ENCODE measurements around the gene OR51M1. TPM values are rescaled to one million over a fixed set of nuclear protein-coding genes. Genes with fewer than 3 reads are reported as not detected.

Gene OR51M1
- total RNA-seq, 6 experiments from 2014 or later = not detected

DNA sequence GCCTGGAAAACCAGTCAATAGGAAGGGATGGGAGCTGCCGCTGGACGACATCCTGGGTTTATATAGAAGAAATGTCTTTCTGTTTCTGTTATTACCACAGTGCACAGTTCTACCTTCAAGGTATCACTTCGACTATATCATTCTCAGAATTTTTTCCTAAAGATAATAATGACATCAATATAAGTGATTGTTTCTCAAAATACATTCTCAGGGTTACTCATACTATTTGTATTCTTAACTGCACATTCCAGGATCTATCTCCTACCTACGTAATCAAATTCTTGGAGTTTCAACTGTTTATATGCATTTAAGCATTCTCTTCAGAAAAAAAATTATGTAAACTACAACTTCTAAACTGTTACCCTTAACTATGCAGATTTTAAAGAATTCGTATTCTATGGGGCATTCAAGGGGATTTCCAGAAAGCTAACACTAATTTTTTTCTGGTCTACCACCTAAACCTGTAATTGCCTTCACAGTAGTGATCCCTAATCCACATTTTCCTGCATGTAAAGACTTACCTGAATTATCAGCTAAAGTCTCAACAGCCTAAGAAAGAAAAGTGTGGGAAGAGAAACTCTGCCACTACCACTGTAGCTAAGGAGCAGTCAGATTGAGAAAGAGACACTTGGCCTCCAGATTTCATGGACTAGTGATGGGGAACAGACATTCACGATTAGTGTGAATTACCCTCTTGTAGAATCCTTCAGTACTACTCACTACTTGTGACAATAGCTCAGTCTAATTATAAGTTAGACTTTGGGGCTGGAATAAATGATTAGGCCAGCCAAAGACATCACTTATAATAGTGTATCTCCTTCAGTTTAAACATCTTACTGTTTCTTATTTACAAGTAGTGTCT, 39.9 kb upstream of the OR51M1 start, which contains the start of gene OR51B5:
Gene OR51B5, minus strand, starts transcription at position 51 of the 862 bp plus-strand sequence. Its CDS starts 0 bp downstream, at position 51.
- WGBS (ENCODE audit: insufficient coverage, low coverage, low lambda C conversion rate, missing lambda C conversion rate) = 54% methylated on average over 6 of the region's 6 CpGs
- ATAC-seq (no peak), DNase-seq (no peak)
- H3K36me3 ChIP-seq = no peaks in the 10 kb centered on the region
- H3K4me1 ChIP-seq = no peaks in the 10 kb centered on the region
- no peaks in the 10 kb centered on the region for H3K27me3 ChIP-seq
- no peak within 1 kb of the TSS for H3K27ac ChIP-seq
- intact Hi-C loops (cut with DNase I) = no loop called here
- H3K4me3 ChIP-seq = no peak within 1 kb of the TSS
- no peaks in the 10 kb centered on the region for H3K9me3 ChIP-seq
- TF ChIP-seq POLR2A (IDR thresholded peaks at IDR 0.05) = no peak
- TF ChIP-seq, protein P1, sequence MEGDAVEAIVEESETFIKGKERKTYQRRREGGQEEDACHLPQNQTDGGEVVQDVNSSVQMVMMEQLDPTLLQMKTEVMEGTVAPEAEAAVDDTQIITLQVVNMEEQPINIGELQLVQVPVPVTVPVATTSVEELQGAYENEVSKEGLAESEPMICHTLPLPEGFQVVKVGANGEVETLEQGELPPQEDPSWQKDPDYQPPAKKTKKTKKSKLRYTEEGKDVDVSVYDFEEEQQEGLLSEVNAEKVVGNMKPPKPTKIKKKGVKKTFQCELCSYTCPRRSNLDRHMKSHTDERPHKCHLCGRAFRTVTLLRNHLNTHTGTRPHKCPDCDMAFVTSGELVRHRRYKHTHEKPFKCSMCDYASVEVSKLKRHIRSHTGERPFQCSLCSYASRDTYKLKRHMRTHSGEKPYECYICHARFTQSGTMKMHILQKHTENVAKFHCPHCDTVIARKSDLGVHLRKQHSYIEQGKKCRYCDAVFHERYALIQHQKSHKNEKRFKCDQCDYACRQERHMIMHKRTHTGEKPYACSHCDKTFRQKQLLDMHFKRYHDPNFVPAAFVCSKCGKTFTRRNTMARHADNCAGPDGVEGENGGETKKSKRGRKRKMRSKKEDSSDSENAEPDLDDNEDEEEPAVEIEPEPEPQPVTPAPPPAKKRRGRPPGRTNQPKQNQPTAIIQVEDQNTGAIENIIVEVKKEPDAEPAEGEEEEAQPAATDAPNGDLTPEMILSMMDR (IDR thresholded peaks at IDR 0.05) = no peak

DNA sequence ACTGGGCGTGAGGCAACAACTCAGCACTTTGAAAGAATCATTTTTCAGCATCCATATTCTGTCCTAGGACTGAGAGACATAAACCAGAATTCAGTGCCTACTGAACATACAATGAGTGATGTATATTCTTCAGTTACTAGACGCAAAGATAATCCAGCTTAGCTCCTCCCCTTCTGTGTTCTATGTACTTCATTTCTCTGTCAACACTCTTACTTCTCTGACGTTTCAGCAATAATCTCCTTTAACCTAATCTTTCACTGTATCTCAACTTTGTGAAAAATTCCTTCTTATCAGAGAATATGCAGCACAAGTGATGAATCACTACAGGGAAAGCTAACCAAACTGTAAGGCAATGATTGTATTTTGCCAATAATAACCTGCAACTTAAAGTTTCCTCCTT, 37.8 kb upstream of the OR51M1 start:
- TF ChIP-seq, protein P1 (IDR thresholded peaks at IDR 0.05) = no peak
- TF ChIP-seq POLR2A (IDR thresholded peaks at IDR 0.05) = no peak
- no peak for ATAC-seq
- no peak overlapping the region for H3K27ac ChIP-seq

DNA sequence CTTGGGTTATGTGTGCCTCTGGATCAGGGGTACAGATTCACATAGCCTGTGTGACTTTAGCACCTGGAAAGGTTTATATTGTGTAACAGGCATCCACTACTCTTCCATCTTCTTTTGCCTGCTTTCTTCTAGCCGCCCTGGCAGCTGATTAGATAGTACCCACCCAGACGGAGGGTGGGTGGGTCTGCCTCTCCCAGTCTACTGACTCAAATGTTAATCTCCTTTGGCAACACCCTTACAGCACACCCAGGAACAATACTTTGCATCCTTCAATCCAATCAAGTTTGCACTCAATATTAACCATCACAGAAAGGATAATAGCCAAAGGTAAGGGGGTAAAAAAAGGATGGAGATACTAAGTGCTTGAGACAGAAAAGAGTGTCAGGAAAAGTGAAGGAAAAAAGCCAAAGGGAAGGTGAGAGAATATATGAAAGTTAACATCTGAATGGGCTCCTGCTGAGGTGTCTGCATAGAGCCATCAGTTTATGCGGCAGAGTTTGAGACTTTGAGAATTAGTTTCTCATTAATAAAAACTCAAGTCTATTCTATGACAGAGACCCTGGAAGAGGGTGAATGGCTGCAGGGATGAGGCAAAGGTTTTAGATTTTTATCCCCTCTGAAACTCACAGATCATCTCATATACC, 34.9 kb upstream of the OR51M1 start:
- H3K36me3 ChIP-seq = no peaks in the 10 kb centered on the region
- 27% methylated on average over 3 of the region's 3 CpGs for WGBS (ENCODE audit: insufficient coverage, low coverage, low lambda C conversion rate, missing lambda C conversion rate)
- H3K9me3 ChIP-seq = no peaks in the 10 kb centered on the region
- H3K27me3 ChIP-seq = no peaks in the 10 kb centered on the region
- H3K27ac ChIP-seq = no peak overlapping the region
- ATAC-seq (no peak), DNase-seq (no peak)
- no peak for TF ChIP-seq POLR2A (IDR thresholded peaks at IDR 0.05)
- TF ChIP-seq, protein P1 (IDR thresholded peaks at IDR 0.05) = no peak
- H3K4me1 ChIP-seq = no peaks in the 10 kb centered on the region
- intact Hi-C loops (cut with DNase I) = no loop called here
- H3K4me3 ChIP-seq = no peak overlapping the region

More for the DNA sequence above, 37.8 kb upstream of the OR51M1 start:
- intact Hi-C loops (cut with DNase I) = no loop called here
- no peaks in the 10 kb centered on the region for H3K4me1 ChIP-seq
- no peaks in the 10 kb centered on the region for H3K27me3 ChIP-seq
- H3K9me3 ChIP-seq = no peaks in the 10 kb centered on the region
- DNase-seq = no peak
- H3K36me3 ChIP-seq = no peaks in the 10 kb centered on the region
- whole genome bisulfite sequencing (ENCODE audit: insufficient coverage, low coverage, low lambda C conversion rate, missing lambda C conversion rate) = 41% methylated on average over 3 of the region's 3 CpGs
- H3K4me3 ChIP-seq = no peak overlapping the region

DNA sequence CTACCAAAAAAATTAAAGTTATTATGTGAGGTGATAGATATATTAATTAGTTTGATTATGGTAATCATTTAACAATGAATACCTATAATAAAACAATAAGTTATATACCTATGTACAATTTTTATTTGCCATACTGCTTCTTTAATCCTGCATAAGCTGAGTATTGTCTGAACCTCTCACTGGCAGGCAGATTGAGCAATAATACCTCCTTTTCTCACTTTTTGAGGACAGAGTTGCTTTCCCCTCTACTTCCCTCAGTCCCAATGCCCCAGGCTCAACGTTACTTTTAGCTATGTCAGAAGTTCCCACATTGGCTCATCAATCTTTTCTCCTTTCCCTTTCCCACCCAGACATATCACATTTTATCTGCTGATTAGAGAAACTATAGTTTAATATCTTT, 34.1 kb upstream of the OR51M1 start:
- no peaks in the 10 kb centered on the region for H3K9me3 ChIP-seq
- H3K36me3 ChIP-seq = no peaks in the 10 kb centered on the region
- H3K27me3 ChIP-seq = no peaks in the 10 kb centered on the region
- TF ChIP-seq, protein P1 (IDR thresholded peaks at IDR 0.05) = no peak
- TF ChIP-seq POLR2A (IDR thresholded peaks at IDR 0.05) = no peak
- no peaks in the 10 kb centered on the region for H3K4me1 ChIP-seq
- DNase-seq (no peak), ATAC-seq (no peak)
- WGBS (ENCODE audit: insufficient coverage, low coverage, low lambda C conversion rate, missing lambda C conversion rate) = 22% methylated on average over 1 of the region's 1 CpG
- intact Hi-C loops (cut with DNase I) = no loop called here
- H3K4me3 ChIP-seq = no peak overlapping the region
- no peak overlapping the region for H3K27ac ChIP-seq

All from right lobe of liver (tissue), 6 donors.